ENCODE results near the gene TFF3. TPM values are rescaled to one million over a fixed set of nuclear protein-coding genes. Genes with fewer than 3 reads are reported as not detected.
A peak's percentile ranks its signal among the peaks of the same experiment; 100 is the strongest.

TFF3 gene
- total and polyA plus RNA-seq, 10 of the 15 experiments (the other 5 are each of a cell fraction or from before 2014, with no cell fraction given), result not detected

DNA sequence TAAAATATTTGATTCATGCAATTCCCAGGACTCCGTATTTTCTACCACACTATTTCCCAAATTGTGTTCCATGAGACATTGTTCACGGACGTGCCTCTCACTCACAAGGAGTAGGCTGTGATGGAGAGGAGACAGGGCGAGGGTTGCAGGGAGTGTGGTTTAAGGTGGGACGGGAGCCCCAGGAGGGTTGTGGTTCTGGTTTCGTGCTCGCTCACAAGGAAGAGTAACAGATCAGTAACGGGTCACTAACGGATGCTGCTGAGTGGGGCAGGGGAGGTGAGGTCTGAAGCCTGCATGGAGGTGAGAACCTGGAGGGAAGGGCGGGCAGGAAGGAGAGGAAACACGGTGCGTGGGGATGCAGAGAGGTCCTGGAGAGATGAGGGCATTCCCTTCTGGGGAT is 28.8 kb downstream of the TFF3 start (continued):
- TF ChIP-seq MEF2A (IDR thresholded peaks at IDR 0.05; ENCODE audit: insufficient read depth, low read depth, low read length) (no peak), CEBPZ (IDR thresholded peaks at IDR 0.05; ENCODE audit: low read depth, low read length) (no peak), HCFC1 (IDR thresholded peaks at IDR 0.05; ENCODE audit: low read length) (no peak), NFXL1 (IDR thresholded peaks at IDR 0.05; ENCODE audit: borderline replicate concordance) (no peak), NFIC (IDR thresholded peaks at IDR 0.05; ENCODE audit: low read depth, low read length) (no peak), RFX5 (IDR thresholded peaks at IDR 0.05; ENCODE audit: low read depth, low read length) (no peak), TCF12 (IDR thresholded peaks at IDR 0.05; ENCODE audit: low read depth, low read length) (peak; percentile 21; the same call in 1 of the 2 replicates), SPI1 (IDR thresholded peaks at IDR 0.05; ENCODE audit: borderline replicate concordance, insufficient read depth, low read depth, low read length) (no peak), RUNX3 (IDR thresholded peaks at IDR 0.05; ENCODE audit: low read length) (peak; percentile 91), SIX5 (IDR thresholded peaks at IDR 0.05; ENCODE audit: low read depth, low read length, severe bottlenecking) (no peak), STAT3 (IDR thresholded peaks at IDR 0.05; ENCODE audit: low read depth, low read length) (no peak), CREM (IDR thresholded peaks at IDR 0.05; ENCODE audit: low read depth) (no peak), GATAD2B (conservative IDR thresholded peaks at IDR 0.05; ENCODE audit: low read depth) (peak; percentile 54), JUNB (IDR thresholded peaks at IDR 0.05) (no peak), HDAC6 (IDR thresholded peaks at IDR 0.05; ENCODE audit: unreplicated experiment) (no peak), ZBTB40 (IDR thresholded peaks at IDR 0.05; ENCODE audit: borderline replicate concordance) (no peak)
- TF ChIP-seq, protein P1, sequence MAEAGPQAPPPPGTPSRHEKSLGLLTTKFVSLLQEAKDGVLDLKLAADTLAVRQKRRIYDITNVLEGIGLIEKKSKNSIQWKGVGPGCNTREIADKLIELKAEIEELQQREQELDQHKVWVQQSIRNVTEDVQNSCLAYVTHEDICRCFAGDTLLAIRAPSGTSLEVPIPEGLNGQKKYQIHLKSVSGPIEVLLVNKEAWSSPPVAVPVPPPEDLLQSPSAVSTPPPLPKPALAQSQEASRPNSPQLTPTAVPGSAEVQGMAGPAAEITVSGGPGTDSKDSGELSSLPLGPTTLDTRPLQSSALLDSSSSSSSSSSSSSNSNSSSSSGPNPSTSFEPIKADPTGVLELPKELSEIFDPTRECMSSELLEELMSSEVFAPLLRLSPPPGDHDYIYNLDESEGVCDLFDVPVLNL (IDR thresholded peaks at IDR 0.05; ENCODE audit: low read depth, low read length), result no peak
- TF ChIP-seq, protein P2, sequence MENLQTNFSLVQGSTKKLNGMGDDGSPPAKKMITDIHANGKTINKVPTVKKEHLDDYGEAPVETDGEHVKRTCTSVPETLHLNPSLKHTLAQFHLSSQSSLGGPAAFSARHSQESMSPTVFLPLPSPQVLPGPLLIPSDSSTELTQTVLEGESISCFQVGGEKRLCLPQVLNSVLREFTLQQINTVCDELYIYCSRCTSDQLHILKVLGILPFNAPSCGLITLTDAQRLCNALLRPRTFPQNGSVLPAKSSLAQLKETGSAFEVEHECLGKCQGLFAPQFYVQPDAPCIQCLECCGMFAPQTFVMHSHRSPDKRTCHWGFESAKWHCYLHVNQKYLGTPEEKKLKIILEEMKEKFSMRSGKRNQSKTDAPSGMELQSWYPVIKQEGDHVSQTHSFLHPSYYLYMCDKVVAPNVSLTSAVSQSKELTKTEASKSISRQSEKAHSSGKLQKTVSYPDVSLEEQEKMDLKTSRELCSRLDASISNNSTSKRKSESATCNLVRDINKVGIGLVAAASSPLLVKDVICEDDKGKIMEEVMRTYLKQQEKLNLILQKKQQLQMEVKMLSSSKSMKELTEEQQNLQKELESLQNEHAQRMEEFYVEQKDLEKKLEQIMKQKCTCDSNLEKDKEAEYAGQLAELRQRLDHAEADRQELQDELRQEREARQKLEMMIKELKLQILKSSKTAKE (IDR thresholded peaks at IDR 0.05; ENCODE audit: low read depth, poor library complexity, severe bottlenecking), result no peak
- TF ChIP-seq, protein P3, sequence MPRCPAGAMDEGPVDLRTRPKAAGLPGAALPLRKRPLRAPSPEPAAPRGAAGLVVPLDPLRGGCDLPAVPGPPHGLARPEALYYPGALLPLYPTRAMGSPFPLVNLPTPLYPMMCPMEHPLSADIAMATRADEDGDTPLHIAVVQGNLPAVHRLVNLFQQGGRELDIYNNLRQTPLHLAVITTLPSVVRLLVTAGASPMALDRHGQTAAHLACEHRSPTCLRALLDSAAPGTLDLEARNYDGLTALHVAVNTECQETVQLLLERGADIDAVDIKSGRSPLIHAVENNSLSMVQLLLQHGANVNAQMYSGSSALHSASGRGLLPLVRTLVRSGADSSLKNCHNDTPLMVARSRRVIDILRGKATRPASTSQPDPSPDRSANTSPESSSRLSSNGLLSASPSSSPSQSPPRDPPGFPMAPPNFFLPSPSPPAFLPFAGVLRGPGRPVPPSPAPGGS (IDR thresholded peaks at IDR 0.05; ENCODE audit: borderline replicate concordance, insufficient read depth, low read depth, low read length, poor library complexity, severe bottlenecking), result no peak

Measured in GM12878 (cell line).